ENCODE results near the gene PRR16.

The PRR16 gene

GRCh38 chr5:120435129-120435528, 29.0 kb upstream of the PRR16 start:
- Mint-ChIP-seq H3K4me1 (peaks cover 19% of the 10 kb centered on the region), H3K27me3 (ENCODE audit: low read depth) (no peaks in the 10 kb centered on the region), H3K4me3 (no peak overlapping the region), H3K9me3 (peaks cover 17% of the 10 kb centered on the region), H3K36me3 (ENCODE audit: low read depth) (no peaks in the 10 kb centered on the region), H3K27ac (no peak overlapping the region)
- TF ChIP-seq CTCF (IDR thresholded peaks at IDR 0.05; ENCODE audit: unreplicated experiment in 3 of 3): no peak

- TF ChIP-seq CTCF (IDR thresholded peaks at IDR 0.05; ENCODE audit: unreplicated experiment in 3 of 3): no peak
- no peak overlapping the region for H3K27ac Mint-ChIP-seq
- H3K4me3 Mint-ChIP-seq: no peak overlapping the region
- H3K27me3 Mint-ChIP-seq (ENCODE audit: low read depth): no peaks in the 10 kb centered on the region
- H3K36me3 Mint-ChIP-seq (ENCODE audit: low read depth): no peaks in the 10 kb centered on the region
- peaks cover 3% of the 10 kb centered on the region for H3K9me3 Mint-ChIP-seq
- H3K4me1 Mint-ChIP-seq: peaks cover 19% of the 10 kb centered on the region
Measured at GRCh38 chr5:120436996-120437395, 27.1 kb upstream of the PRR16 start.

DNA sequence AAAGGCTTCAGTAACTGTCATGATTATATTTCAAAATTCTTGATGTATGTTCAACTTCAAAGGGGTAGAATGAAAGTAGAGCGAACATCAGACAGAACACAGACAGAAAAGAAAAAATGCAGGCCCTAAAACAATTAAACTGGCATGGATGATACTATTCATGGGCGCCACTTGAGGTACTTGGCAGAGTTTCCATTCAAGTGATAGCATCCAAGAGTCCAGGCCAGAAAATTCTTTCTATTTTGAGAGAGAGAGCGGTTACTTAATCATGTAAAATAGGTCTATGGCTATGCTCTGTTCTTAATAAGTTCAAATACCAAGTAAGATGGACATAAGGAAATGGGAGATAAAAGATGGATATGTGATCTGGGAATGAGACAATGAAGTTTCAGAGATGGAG, 21.4 kb upstream of the PRR16 start:
- Mint-ChIP-seq H3K27ac (no peak overlapping the region), H3K4me3 (no peak overlapping the region), H3K36me3 (ENCODE audit: low read depth) (no peaks in the 10 kb centered on the region), H3K4me1 (peaks cover 14% of the 10 kb centered on the region), H3K27me3 (ENCODE audit: low read depth) (no peaks in the 10 kb centered on the region), H3K9me3 (no peaks in the 10 kb centered on the region)
- no peak for TF ChIP-seq CTCF (IDR thresholded peaks at IDR 0.05; ENCODE audit: unreplicated experiment in 3 of 3)

GRCh38 chr5:120443607-120444006, 20.5 kb upstream of the PRR16 start:
- TF ChIP-seq CTCF (IDR thresholded peaks at IDR 0.05; ENCODE audit: unreplicated experiment in 3 of 3): no peak
- Mint-ChIP-seq H3K4me3 (no peak overlapping the region), H3K36me3 (ENCODE audit: low read depth) (no peaks in the 10 kb centered on the region), H3K27me3 (ENCODE audit: low read depth) (no peaks in the 10 kb centered on the region), H3K27ac (no peak overlapping the region), H3K9me3 (no peaks in the 10 kb centered on the region), H3K4me1 (peaks cover 19% of the 10 kb centered on the region)

- H3K4me1 Mint-ChIP-seq: peaks cover 19% of the 10 kb centered on the region
- no peak for TF ChIP-seq CTCF (IDR thresholded peaks at IDR 0.05; ENCODE audit: unreplicated experiment in 3 of 3)
- H3K36me3 Mint-ChIP-seq (ENCODE audit: low read depth): no peaks in the 10 kb centered on the region
- peaks cover 2% of the 10 kb centered on the region for H3K9me3 Mint-ChIP-seq
- peak overlapping the region in 1 of 3 experiments; percentile 10 for H3K27ac Mint-ChIP-seq
- no peaks in the 10 kb centered on the region for H3K27me3 Mint-ChIP-seq (ENCODE audit: low read depth)
- H3K4me3 Mint-ChIP-seq: no peak overlapping the region
Measured at GRCh38 chr5:120446068-120446492, 18.0 kb upstream of the PRR16 start.

- no peak for TF ChIP-seq CTCF (IDR thresholded peaks at IDR 0.05; ENCODE audit: unreplicated experiment in 3 of 3)
- Mint-ChIP-seq H3K36me3 (ENCODE audit: low read depth) (no peaks in the 10 kb centered on the region), H3K4me3 (no peak overlapping the region), H3K27me3 (ENCODE audit: low read depth) (no peaks in the 10 kb centered on the region), H3K9me3 (peaks cover 2% of the 10 kb centered on the region), H3K4me1 (peaks cover 19% of the 10 kb centered on the region), H3K27ac (no peak overlapping the region)
Measured at GRCh38 chr5:120446901-120447300, 17.2 kb upstream of the PRR16 start.

Measured in nephron (organoid).